Activated CD8-positive, alpha-beta memory T cell treated with anti-CD3 and anti-CD28 coated beads for 1 hour (primary cell): Measurements from ENCODE around the gene ZNF688.

Experiments used
- DNase-seq, 2 donors: peaks; one replicate each; pipeline ENCODE4 v3.0.0-alpha.2; 2020; ENCODE audit warnings: low read depth in 1 of 2; ENCODE audit errors: extremely low read depth in 1 of 2

ZNF688 gene

GRCh38 chr16:30521873-30522641, 49.5 kb downstream of the ZNF688 start:
- DNase-seq: no peak

DNA sequence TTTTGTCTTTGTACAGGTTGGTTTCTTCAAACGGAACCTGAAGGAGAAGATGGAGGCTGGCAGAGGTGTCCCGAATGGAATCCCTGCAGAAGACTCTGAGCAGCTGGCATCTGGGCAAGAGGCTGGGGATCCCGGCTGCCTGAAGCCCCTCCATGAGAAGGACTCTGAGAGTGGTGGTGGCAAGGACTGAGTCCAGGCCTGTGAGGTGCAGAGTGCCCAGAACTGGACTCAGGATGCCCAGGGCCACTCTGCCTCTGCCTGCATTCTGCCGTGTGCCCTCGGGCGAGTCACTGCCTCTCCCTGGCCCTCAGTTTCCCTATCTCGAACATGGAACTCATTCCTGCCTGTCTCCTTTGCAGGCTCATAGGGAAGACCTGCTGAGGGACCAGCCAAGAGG, 50.0 kb downstream of the ZNF688 start:
- DNase-seq: no peak
